Trophoblast cell (in vitro differentiated cells and primary cell): Measurements from ENCODE around the gene USP49.

Experiments
- DNase-seq, 2 donors: peaks; one replicate each; pipeline ENCODE4 v3.0.0-alpha.2; 2016
- H2AFZ ChIP-seq: 2 replicates; pipeline ENCODE4 v1.6.1; 2013; ENCODE audit warnings: low read length, moderate library complexity, mild to moderate bottlenecking; ENCODE audit not compliant: insufficient read depth, poor library complexity
- H2AK5ac ChIP-seq: 2 replicates; pipeline ENCODE4 v1.6.1; 2013; ENCODE audit warnings: mild to moderate bottlenecking, low read length
- H2BK120ac ChIP-seq: 2 replicates; pipeline ENCODE4 v1.6.1; 2013; ENCODE audit warnings: low read length, mild to moderate bottlenecking, moderate library complexity; ENCODE audit not compliant: insufficient read depth, poor library complexity
- H2BK12ac ChIP-seq: 2 replicates; pipeline ENCODE4 v1.6.1; 2013; ENCODE audit warnings: mild to moderate bottlenecking, low read length, moderate library complexity
- H2BK5ac ChIP-seq: 2 replicates; pipeline ENCODE4 v1.6.1; 2013; ENCODE audit warnings: low read length, low read depth, moderate library complexity, mild to moderate bottlenecking; ENCODE audit not compliant: poor library complexity
- H3K14ac ChIP-seq: 2 replicates; pipeline ENCODE4 v1.6.1; 2013; ENCODE audit warnings: mild to moderate bottlenecking, low read length
- H3K18ac ChIP-seq: 2 replicates; pipeline ENCODE4 v1.6.1; 2013; ENCODE audit warnings: mild to moderate bottlenecking, low read length
- H3K23ac ChIP-seq: 2 replicates; pipeline ENCODE4 v1.6.1; 2013; ENCODE audit warnings: low read length
- H3K27ac ChIP-seq: 2 replicates; pipeline ENCODE4 v1.5.1; 2013; ENCODE audit warnings: low read depth, mild to moderate bottlenecking, inconsistent platforms, low read length, moderate library complexity
- H3K27me3 ChIP-seq: 2 replicates; pipeline ENCODE4 v1.6.1; 2013; ENCODE audit warnings: inconsistent platforms, mild to moderate bottlenecking, low read length, moderate library complexity; ENCODE audit not compliant: insufficient read depth
- H3K36me3 ChIP-seq, 2 experiments: 1 replicate in 1 of 2; 2 replicates in 1 of 2; pipeline ENCODE4 v1.6.1; 2013; ENCODE audit warnings: low read length in 2 of 2, mild to moderate bottlenecking in 2 of 2, moderate library complexity in 1 of 2; ENCODE audit not compliant: insufficient read depth in 2 of 2, control insufficient read depth in 1 of 2
- H3K4ac ChIP-seq: 2 replicates; pipeline ENCODE4 v1.6.1; 2013; ENCODE audit warnings: low read depth, mild to moderate bottlenecking, low read length, moderate library complexity
- H3K4me1 ChIP-seq, 2 experiments: 1 replicate in 1 of 2; 2 replicates in 1 of 2; pipeline ENCODE4 v1.6.1; 2013; ENCODE audit warnings: low read length in 2 of 2, mild to moderate bottlenecking in 2 of 2, moderate library complexity in 1 of 2; ENCODE audit not compliant: insufficient read depth in 2 of 2, control insufficient read depth in 1 of 2
- H3K4me2 ChIP-seq: 2 replicates; pipeline ENCODE4 v1.6.1; 2013; ENCODE audit warnings: inconsistent platforms, mild to moderate bottlenecking, low read length, moderate library complexity
- H3K4me3 ChIP-seq: 2 replicates; pipeline ENCODE4 v1.5.1; 2013; ENCODE audit warnings: mild to moderate bottlenecking, low read depth, low read length, inconsistent platforms
- H3K79me1 ChIP-seq: one replicate; pipeline ENCODE4 v1.6.1; 2013; ENCODE audit warnings: low read length
- H3K79me2 ChIP-seq: 2 replicates; pipeline ENCODE4 v1.6.1; 2013; ENCODE audit warnings: low read length, mild to moderate bottlenecking; ENCODE audit not compliant: control insufficient read depth, insufficient read depth, poor library complexity
- H3K9ac ChIP-seq: 2 replicates; pipeline ENCODE4 v1.6.1; 2013; ENCODE audit warnings: mild to moderate bottlenecking, low read length
- H3K9me3 ChIP-seq: 2 replicates; pipeline ENCODE4 v1.6.1; 2013; ENCODE audit warnings: low read depth, mild to moderate bottlenecking, control low read depth, inconsistent platforms, low read length; ENCODE audit not compliant: insufficient read depth
- H4K12ac ChIP-seq: 2 replicates; pipeline ENCODE4 v1.6.1; 2013; ENCODE audit warnings: low read depth, mild to moderate bottlenecking, low read length, moderate library complexity
- H4K8ac ChIP-seq: 2 replicates; pipeline ENCODE4 v1.6.1; 2013; ENCODE audit warnings: low read depth, mild to moderate bottlenecking, low read length, moderate library complexity
- H4K91ac ChIP-seq: one replicate; pipeline ENCODE4 v1.6.1; 2013; ENCODE audit warnings: low read depth, mild to moderate bottlenecking, low read length, moderate library complexity
- WGBS: extraction: QIAGEN DNeasy Blood & Tissue Kit; methylation state at CpG from one replicate; pipeline ENCODE4 v1.1.7; 2013; ENCODE audit warnings: missing lambda C conversion rate; ENCODE audit not compliant: insufficient read length, insufficient coverage; ENCODE audit errors: extremely low coverage; 5-methylcytosine and 5-hydroxymethylcytosine counted together

The USP49 gene

DNA sequence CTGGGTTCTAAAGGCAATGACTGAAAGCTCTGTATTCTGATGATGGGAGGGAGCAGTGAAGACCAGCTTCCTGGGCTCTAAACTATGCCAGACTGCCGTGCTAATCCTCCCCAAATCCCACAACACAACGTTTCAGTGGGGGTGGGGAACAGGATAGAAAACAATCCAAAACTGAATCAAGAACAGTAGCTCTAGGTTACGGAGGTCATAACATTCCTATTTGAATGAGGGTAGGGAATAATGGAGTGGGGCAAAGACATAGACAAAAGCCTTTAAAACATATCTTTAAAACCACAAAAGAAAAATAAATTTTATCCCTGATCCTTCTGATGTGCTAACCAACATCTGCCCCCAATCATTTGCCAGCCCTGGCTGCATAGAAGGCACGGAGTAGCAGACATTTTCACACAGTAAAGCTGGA is 7.8 kb downstream of the USP49 start:
- H2BK5ac ChIP-seq = no peak overlapping the region
- no CpG with 5 or more reads among the region's 4 CpGs for WGBS

DNA sequence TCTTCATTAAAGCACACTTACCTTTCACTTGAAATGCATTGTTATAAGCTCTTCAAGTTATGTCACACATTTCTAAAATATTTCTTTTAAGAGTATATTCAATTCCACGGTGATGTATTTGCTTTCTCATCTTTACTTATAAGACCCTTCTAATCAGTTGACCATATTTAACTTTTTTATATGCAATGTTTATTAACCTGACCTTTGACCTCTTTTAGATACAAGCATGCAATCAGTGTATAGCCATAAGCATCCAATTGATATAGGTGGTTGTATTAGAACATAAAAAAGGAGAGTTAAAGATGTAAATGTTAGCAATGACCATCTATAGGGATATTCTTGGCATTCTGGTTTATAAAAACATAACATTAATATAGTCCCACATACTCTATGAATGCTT is 9.2 kb downstream of the USP49 start:
- H4K91ac ChIP-seq = no peak overlapping the region
- H2AFZ ChIP-seq = no peak overlapping the region
- H3K4me2 ChIP-seq = no peak overlapping the region
- no peaks in the 10 kb centered on the region for H3K4me1 ChIP-seq
- no peak for DNase-seq
- H2BK12ac ChIP-seq = no peak overlapping the region
- no peak overlapping the region for H3K18ac ChIP-seq
- H3K14ac ChIP-seq = no peak overlapping the region
- no CpG with 5 or more reads among the region's 1 CpG for WGBS
- H4K8ac ChIP-seq = no peak overlapping the region
- H3K79me1 ChIP-seq = no peaks in the 10 kb centered on the region
- H3K4ac ChIP-seq = no peak overlapping the region
- H3K4me3 ChIP-seq = no peak overlapping the region
- H2BK5ac ChIP-seq = no peak overlapping the region
- no peak overlapping the region for H3K23ac ChIP-seq
- no peak overlapping the region for H3K9ac ChIP-seq
- H2BK120ac ChIP-seq = no peak overlapping the region
- no peaks in the 10 kb centered on the region for H3K9me3 ChIP-seq
- no peak overlapping the region for H3K27ac ChIP-seq
- peaks cover 0 to 3% of the 10 kb centered on the region in 2 experiments for H3K36me3 ChIP-seq
- no peak overlapping the region for H4K12ac ChIP-seq
- no peak overlapping the region for H2AK5ac ChIP-seq
- no peaks in the 10 kb centered on the region for H3K27me3 ChIP-seq
- H3K79me2 ChIP-seq = no peaks in the 10 kb centered on the region

More for the DNA sequence above, 7.8 kb downstream of the USP49 start:
- H3K27me3 ChIP-seq = no peaks in the 10 kb centered on the region
- no peak overlapping the region for H3K4ac ChIP-seq
- no peak overlapping the region for H4K8ac ChIP-seq
- no peak overlapping the region for H3K27ac ChIP-seq
- no peak overlapping the region for H2AFZ ChIP-seq
- H3K4me2 ChIP-seq = no peak overlapping the region
- DNase-seq = no peak
- H3K18ac ChIP-seq = no peak overlapping the region
- H3K9ac ChIP-seq = no peak overlapping the region
- H3K14ac ChIP-seq = no peak overlapping the region
- H3K79me1 ChIP-seq = no peaks in the 10 kb centered on the region
- no peak overlapping the region for H2BK12ac ChIP-seq
- H3K9me3 ChIP-seq = no peaks in the 10 kb centered on the region
- H3K79me2 ChIP-seq = no peaks in the 10 kb centered on the region
- no peak overlapping the region for H4K12ac ChIP-seq
- H2BK120ac ChIP-seq = no peak overlapping the region
- no peak overlapping the region for H2AK5ac ChIP-seq
- H4K91ac ChIP-seq = no peak overlapping the region
- H3K4me1 ChIP-seq = no peaks in the 10 kb centered on the region
- no peak overlapping the region for H3K4me3 ChIP-seq
- peaks cover 0 to 3% of the 10 kb centered on the region in 2 experiments for H3K36me3 ChIP-seq
- no peak overlapping the region for H3K23ac ChIP-seq

DNA sequence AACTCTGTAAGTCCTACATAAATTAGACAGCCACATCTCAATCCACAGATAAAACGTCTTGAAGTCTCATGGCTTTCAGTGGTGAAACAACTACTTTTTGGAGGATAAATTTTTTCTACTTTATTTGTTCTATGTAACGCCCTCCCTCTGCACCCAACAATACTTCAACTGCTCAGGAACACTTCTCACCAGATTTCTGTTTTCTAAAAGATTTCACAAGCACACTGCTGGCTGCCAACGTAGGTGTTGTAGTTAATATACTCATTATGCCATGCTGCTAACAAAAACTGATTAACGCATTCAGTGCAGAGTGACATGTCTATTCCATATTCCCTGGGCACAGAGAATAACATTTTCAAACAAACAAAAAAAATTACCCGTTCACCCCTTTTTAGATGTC is 10.2 kb downstream of the USP49 start:
- H2BK5ac ChIP-seq = no peak overlapping the region
- no peak overlapping the region for H4K91ac ChIP-seq
- H3K4me2 ChIP-seq = no peak overlapping the region
- no peaks in the 10 kb centered on the region for H3K79me1 ChIP-seq
- no peak overlapping the region for H3K23ac ChIP-seq
- H2BK120ac ChIP-seq = no peak overlapping the region
- no peak overlapping the region for H2BK12ac ChIP-seq
- H2AK5ac ChIP-seq = no peak overlapping the region
- no peaks in the 10 kb centered on the region for H3K79me2 ChIP-seq
- H4K8ac ChIP-seq = no peak overlapping the region
- no peak overlapping the region for H3K18ac ChIP-seq
- H3K14ac ChIP-seq = no peak overlapping the region
- no peaks in the 10 kb centered on the region for H3K9me3 ChIP-seq
- H3K4me3 ChIP-seq = no peak overlapping the region
- WGBS = no CpG with 5 or more reads among the region's 5 CpGs
- H3K4ac ChIP-seq = no peak overlapping the region
- H4K12ac ChIP-seq = no peak overlapping the region
- no peak for DNase-seq
- H3K27ac ChIP-seq = no peak overlapping the region
- peaks cover 0 to 1% of the 10 kb centered on the region in 2 experiments for H3K36me3 ChIP-seq
- no peaks in the 10 kb centered on the region for H3K27me3 ChIP-seq
- H3K9ac ChIP-seq = no peak overlapping the region
- H2AFZ ChIP-seq = no peak overlapping the region
- no peaks in the 10 kb centered on the region for H3K4me1 ChIP-seq

DNA sequence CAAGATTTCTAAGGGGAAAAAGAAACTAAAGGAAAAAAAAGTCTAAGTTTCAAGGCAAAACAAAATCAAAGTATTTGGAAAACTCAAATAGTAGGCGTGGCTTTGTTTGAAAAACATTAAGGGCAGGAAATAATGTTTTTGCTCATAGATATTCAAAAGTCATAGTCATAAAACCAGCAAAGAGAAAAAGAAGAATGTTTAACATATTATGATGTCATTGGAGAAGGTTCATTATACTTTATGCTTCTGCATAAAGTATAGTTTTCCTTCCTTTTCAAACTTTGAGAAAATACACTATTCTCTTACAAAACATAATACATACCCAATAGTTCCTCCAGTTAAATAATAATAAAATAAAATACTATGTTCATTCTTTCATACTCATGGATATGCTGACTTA is 13.7 kb downstream of the USP49 start:
- peaks cover 0 to 1% of the 10 kb centered on the region in 2 experiments for H3K36me3 ChIP-seq
- no peak overlapping the region for H3K27ac ChIP-seq
- DNase-seq = no peak
- no peaks in the 10 kb centered on the region for H3K4me1 ChIP-seq
- no peak overlapping the region for H2BK12ac ChIP-seq
- no peak overlapping the region for H4K8ac ChIP-seq
- no peaks in the 10 kb centered on the region for H3K27me3 ChIP-seq
- no peak overlapping the region for H3K4ac ChIP-seq
- no peak overlapping the region for H3K9ac ChIP-seq
- no peaks in the 10 kb centered on the region for H3K79me1 ChIP-seq
- no peak overlapping the region for H3K23ac ChIP-seq
- H3K18ac ChIP-seq = no peak overlapping the region
- no peak overlapping the region for H2AFZ ChIP-seq
- H3K4me3 ChIP-seq = no peak overlapping the region
- H4K12ac ChIP-seq = no peak overlapping the region
- H2BK5ac ChIP-seq = no peak overlapping the region
- H4K91ac ChIP-seq = no peak overlapping the region
- H2BK120ac ChIP-seq = no peak overlapping the region
- no peak overlapping the region for H2AK5ac ChIP-seq
- no peaks in the 10 kb centered on the region for H3K9me3 ChIP-seq
- no peak overlapping the region for H3K4me2 ChIP-seq
- no peaks in the 10 kb centered on the region for H3K79me2 ChIP-seq
- WGBS = no CpG with 5 or more reads among the region's 1 CpG
- no peak overlapping the region for H3K14ac ChIP-seq
